Hematopoietic multipotent progenitor cell treated with erythropoietin and hydrocortisone succinate and interleukin-3 and kit ligand, for 4 days (in vitro differentiated cells): ENCODE results near the gene IPO11.
"Not testable (repeated sequence)": the region's sequence is repeated elsewhere in the genome, so short reads cannot be mapped to it uniquely, and the experiment has no call there.

Source experiments
- DNase-seq: peaks from one replicate; pipeline ENCODE4 v3.0.0-alpha.2; 2015

Gene IPO11

GRCh38 chr5:62652225-62652624, 239.7 kb downstream of the IPO11 start:
- no peak for DNase-seq

DNA sequence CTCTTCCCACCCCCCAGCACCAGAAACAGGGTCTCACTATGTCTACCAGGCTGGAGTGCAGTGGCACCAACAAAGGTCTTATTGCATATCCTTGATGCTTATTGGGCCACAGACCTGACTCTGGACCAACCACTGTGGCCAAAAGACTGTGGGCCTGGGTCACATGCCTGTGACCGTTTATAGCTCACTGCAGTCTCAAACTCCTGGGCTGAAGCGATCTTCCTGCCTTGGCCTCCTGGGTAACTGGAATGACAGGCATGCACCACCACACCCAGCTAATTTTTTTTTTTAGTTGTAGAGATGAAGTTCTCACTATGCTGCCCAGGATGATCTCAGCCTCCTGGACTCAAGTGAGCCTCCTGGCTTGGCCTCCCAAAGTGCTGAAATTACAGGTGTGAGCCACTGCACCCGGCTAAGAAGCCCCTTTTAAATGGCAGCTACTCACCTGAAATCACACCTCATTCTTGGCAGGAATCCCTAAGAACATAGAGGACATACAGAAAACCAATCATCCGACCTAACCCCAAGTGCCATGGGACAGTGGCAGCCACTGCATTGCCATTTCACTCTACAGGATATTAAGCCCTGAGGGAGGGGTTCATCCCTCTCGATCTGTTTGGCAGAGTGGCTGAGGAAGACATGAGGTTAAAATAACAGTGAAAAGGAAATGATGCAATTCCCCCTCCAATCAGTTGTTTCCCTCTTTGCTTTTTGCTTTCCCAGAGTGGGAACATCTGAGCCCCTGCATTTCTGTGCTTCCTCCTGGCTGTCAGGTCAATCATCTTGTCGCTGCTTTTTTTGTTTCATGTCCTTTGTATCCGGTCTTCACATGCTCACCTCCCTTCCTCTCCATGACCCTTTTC, 240.7 kb downstream of the IPO11 start:
- peak; percentile 33 for DNase-seq

DNA sequence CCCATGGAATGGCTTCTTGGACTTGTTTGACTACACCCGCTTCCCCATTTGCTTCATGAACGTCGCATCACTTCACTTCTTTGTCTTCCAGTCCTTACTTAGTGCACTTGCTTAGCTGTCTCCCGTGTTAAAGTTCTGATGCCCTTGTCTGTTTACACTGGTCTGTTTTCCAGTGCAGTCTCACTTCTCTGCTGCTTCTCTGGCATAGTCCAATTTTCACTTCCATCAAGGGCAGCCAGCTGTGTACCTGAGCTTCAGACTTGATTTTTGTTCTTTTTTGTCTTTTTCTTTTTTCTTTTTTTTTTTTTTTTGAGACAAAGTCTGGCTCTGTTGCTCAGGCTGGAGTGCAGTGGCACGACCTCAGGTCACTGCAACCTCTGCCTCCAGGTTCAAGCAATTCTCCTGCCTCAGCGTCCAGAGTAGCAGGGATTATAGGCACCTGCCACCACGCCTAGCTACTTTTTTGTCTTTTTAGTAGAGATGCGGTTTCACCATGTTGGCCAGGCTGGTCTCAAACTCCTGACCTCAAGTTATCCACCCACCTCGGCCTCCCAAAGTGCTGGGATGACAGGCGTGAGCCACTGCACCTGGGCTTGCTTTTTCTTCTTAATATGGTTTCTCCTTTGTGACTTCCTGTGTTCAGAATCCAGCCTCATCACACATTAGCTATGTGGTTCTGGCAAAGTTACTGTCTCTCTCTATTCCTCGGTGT, 241.5 kb downstream of the IPO11 start:
- DNase-seq, result no peak

GRCh38 chr5:62657772-62658171, 245.2 kb downstream of the IPO11 start:
- not testable (repeated sequence) for DNase-seq

DNA sequence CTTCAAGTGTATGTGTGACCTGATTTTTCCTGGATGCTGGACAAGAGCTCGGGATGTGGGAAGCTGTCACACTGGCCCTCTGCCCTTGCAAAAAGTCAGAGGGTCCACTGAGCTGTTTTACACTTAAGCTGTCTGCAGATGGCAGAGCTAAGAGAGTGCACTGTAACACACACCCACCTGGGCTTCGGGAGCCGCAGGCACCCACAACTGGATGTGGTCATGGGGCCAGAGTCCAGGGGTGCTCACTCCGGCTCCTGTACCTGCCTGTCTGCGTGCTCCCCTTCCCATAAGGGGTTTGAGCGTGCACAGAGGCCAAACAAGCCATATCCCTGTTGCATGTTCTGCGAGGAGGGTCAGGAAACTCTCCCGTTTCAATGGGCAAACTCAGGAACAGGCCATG, 248.6 kb downstream of the IPO11 start:
- DNase-seq, result no peak

DNA sequence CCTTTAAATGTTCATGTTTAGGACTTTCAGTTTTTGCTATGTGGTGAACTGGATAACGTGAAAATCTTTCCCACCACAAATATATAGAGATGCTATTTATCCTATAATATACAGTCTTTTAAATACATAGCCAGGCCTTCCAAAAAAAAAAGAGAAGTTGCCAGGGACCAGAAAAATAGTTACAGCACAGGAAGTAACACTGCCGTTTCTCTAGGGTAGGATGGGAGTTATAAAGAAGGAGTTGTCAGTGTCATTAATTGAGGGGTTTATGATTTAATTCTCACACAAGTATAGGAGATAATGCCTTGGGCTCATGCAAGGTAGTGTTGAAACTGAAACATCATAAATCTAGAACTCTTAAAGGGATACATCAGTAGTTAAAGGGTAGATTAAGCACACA, 250.0 kb downstream of the IPO11 start:
- peak; percentile 32 for DNase-seq

DNA sequence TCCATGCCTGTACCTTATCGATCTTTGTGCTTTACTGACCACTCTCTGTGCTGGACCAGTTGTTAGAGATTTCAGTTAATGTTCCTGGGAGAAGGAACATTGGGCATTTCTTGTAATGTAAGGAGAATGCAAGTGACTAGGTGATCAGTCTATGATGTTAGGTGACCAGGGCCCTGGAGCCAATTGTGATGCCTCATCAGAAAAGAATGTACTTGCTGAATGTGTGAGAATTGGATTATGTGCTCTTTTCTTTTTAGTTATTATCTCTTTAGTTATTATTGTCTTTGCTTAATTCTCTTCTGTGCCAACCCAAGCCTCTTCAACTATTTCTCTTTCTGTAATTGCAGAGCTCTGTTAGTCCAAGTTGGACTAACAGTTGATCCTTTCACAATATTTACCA, 258.9 kb downstream of the IPO11 start:
- DNase-seq, result no peak

DNA sequence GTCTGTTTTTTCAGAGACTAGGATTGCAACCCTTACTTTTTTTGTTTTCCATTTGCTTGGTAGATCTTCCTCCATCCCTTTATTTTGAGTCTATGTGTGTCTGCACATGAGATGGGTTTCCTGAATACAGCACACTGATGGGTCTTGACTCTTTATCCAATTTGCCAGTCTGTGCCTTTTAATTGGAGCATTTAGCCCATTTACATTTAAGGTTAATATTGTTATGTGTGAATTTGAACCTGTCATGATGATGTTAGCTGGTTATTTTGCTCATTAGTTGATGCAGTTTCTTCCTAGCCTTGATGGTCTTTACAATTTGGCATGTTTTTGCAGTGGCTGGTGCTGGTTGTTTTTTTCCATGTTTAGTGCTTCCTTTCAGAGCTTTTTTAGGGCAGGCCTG, 264.0 kb downstream of the IPO11 start:
- not testable (repeated sequence) for DNase-seq
